Lower leg skin (tissue), 4 donors: ENCODE results near the gene NPB. TPM values are rescaled to one million over a fixed set of nuclear protein-coding genes. Genes with fewer than 3 reads are reported as not detected.

Source experiments
- DNase-seq, 2 donors: peaks; one replicate each; pipeline ENCODE4 v3.0.0-alpha.2; 2019; ENCODE audit warnings: low spot score in 2 of 2
- H3K4me3 ChIP-seq: fragments of 200-600 bp; sonication (generic); 2 replicates; pipeline ENCODE4 v1.5.1; 2017; ENCODE audit warnings: mild to moderate bottlenecking, low read depth; ENCODE audit not compliant: poor library complexity, severe bottlenecking
- POLR2A ChIP-seq, 2 donors: fragments of 450-650 bp; IDR thresholded peaks; one replicate each; pipeline ENCODE4 v1.6.1; 2016 to 2017; ENCODE audit warnings: antibody characterized with exemption in 2 of 2, mild to moderate bottlenecking in 1 of 2, moderate library complexity in 1 of 2
- WGBS, 2 donors: methylation state at CpG; one replicate each; pipeline ENCODE4 v1.1.5; 2018; 5-methylcytosine and 5-hydroxymethylcytosine counted together
- intact Hi-C: fragments of 100-400 bp; cut with DNase I; formaldehyde crosslinking; loops from one replicate; pipeline ENCODE4 v1.15.0; 2023; ENCODE audit warnings: low total_unique reads
- total RNA-seq, 4 donors: library from RNA; depleted of rRNA; stranded (reverse); fragments of >200 nt; gene quantifications; one replicate each; pipeline ENCODE4 v1.1.0, GENCODE V29; 2016
- TF ChIP-seq, protein P1 (sequence below), 3 donors: fragments of 450-650 bp; IDR thresholded peaks; one replicate each; pipeline ENCODE4 v1.5.1; 2016; ENCODE audit warnings: antibody characterized with exemption in 3 of 3, mild to moderate bottlenecking in 3 of 3, moderate library complexity in 2 of 3

Gene NPB
- total RNA-seq, 4 donors from 2014 or later, result 0.71 to 3.3 (median 2.0) TPM; not detected in 1

DNA sequence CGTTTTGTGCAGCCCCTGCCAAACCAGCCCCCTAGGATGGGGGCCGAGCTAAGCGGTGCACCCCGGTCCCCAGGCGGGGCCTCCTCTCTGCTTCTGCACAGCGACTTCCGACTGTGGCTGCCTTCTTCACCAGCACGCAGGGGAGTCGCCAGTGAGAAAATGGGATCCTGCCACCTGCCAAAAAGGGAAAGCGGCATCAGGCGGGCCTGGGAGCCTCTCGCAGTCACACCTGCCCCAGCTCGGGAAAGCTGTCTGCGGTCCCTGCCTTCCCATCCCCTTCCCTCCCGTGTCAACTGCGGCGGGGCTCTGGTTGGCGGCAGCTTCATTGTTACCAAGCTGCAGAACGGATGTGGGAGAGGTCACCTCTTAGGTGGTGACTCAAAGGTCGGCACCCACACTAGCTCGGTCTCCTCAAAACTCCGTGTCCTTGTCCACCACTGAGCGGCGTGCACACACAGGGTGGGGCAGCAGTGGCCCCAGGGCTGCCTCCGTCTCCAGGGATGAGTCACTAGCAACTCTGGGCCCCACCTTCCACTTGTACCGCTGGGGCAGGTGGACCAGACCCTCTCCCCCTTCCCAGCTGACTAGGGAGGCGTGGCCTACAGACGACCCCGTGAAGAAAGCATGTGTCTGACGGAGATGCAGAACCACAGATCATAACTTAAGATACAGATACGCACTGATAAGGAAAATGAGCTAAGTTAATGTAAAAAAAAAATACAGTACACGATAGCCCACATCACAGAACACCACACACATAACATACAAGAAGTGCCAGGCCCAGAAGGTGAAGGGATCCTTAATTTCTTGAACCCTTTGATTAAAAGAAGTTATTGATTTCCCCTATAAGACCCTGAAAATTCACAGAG lies 10.6 kb downstream of the NPB start:
- intact Hi-C loops, result no loop called here

DNA sequence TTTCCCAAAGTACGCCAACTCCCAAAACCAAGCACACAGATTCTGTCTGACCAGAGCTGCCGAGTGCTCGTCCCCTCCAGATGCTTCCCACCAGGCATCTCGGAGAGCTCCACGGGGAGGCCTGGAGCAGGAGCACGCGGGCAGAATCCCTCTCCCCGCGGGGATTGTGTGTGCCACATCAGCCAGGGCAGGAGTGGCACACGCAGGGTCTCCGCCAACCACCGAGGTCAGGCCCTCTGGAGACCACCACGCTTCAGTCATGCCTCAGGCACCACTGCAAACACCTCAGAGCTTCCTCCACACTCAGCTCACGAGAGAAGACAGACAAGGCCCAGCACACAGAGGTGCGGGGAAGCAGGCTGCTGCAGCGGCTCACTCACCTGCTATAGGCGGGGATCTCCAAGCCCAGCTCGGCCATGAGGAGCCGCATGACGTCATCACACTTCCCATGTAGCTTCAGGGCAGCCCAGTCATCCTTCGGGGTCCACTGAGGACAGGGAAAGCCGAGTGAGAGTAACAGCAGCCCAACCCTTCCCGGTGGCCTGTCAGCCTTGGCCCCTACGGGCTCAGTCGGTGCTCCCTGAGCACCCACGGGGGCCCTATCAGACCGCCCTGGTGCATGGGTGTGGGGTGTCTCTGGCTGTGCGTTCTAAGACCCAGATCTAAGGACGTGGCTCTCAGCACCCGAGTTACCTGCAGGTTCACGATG lies 11.5 kb downstream of the NPB start:
- intact Hi-C loops, result no loop called here
- TF ChIP-seq, protein P1, sequence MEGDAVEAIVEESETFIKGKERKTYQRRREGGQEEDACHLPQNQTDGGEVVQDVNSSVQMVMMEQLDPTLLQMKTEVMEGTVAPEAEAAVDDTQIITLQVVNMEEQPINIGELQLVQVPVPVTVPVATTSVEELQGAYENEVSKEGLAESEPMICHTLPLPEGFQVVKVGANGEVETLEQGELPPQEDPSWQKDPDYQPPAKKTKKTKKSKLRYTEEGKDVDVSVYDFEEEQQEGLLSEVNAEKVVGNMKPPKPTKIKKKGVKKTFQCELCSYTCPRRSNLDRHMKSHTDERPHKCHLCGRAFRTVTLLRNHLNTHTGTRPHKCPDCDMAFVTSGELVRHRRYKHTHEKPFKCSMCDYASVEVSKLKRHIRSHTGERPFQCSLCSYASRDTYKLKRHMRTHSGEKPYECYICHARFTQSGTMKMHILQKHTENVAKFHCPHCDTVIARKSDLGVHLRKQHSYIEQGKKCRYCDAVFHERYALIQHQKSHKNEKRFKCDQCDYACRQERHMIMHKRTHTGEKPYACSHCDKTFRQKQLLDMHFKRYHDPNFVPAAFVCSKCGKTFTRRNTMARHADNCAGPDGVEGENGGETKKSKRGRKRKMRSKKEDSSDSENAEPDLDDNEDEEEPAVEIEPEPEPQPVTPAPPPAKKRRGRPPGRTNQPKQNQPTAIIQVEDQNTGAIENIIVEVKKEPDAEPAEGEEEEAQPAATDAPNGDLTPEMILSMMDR (IDR thresholded peaks at IDR 0.05), result no peak
- TF ChIP-seq POLR2A (IDR thresholded peaks at IDR 0.05), result no peak
- DNase-seq, result no peak
- no peak overlapping the region for H3K4me3 ChIP-seq
- WGBS, 2 donors, result 94 to 96% methylated on average over 29 to 30 of the region's 31 CpGs

More for the DNA sequence above, 10.6 kb downstream of the NPB start:
- DNase-seq, result no peak
- no peak overlapping the region for H3K4me3 ChIP-seq
- 78% methylated on average over 27 to 30 of the region's 32 CpGs for WGBS, 2 donors
- TF ChIP-seq POLR2A (IDR thresholded peaks at IDR 0.05), result no peak
- TF ChIP-seq, protein P1 (IDR thresholded peaks at IDR 0.05), result no peak

DNA sequence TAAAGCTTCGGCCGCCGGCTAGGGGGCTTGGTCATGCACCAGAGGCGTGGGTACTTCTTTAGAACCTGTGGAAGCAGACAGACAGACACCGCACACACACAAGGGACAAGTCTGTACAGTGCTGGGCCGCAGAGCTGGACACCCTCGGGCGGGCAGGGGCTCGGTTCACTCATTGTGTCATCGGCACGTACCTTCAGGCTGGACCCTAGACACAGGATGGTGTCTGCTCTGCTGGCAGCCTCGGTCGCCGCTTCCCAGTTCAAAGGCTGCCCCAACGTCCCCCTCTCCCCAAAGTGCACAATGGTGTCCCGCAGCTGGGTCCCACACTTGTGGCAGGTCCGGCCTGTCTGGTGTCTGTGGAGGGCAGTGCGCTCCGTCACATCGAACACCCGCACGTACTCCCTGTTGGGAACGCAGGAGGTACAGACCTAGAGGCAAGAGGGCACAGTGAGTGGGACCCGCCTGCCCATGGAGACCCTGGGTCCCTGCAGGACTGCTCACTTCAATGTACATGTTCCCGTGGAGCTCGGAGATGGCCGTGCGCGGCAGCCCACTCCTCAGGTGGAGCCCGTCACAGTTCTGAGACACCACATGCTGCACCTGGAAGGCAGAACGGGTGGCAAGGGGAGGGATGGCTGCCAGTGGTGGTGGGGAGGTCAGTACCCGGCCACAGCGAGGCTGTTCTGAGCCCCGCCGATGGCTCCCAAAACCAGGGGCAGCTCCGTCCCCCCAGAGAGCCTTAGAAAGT lies 12.2 kb downstream of the NPB start:
- DNase-seq, result no peak

DNA sequence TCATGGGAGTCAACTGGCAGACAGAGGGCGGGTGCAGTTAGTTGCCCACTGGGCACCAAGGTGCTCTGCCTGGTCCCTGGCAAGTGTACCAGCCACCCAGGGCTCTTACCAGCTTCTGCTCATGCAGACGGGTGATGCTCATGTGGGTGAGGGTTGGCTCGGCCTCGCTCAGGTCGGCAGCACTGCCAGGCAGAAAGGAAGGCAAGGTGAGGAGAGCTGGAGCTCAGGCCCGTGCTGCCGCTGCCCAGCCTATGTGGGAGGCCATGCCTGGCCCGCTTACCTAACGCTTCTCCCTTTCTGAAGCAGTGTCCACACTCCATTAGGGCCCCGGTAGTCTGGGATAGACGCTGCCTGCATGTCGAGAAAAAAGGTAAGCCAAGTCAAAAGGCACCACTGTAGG lies 13.3 kb downstream of the NPB start:
- 92 to 93% methylated on average over 12 of the region's 12 CpGs for WGBS, 2 donors
- H3K4me3 ChIP-seq, result no peak overlapping the region
- intact Hi-C loops, result no loop called here
- DNase-seq, result no peak
- no peak for TF ChIP-seq POLR2A (IDR thresholded peaks at IDR 0.05)
- TF ChIP-seq, protein P1 (IDR thresholded peaks at IDR 0.05), result no peak

More for the DNA sequence above, 12.2 kb downstream of the NPB start:
- TF ChIP-seq POLR2A (IDR thresholded peaks at IDR 0.05), result no peak
- TF ChIP-seq, protein P1 (IDR thresholded peaks at IDR 0.05), result no peak
- no peak overlapping the region for H3K4me3 ChIP-seq
- intact Hi-C loops, result no loop called here
- 96 to 97% methylated on average over 30 to 36 of the region's 36 CpGs for WGBS, 2 donors

- DNase-seq, result no peak
- WGBS, 2 donors, result 66 to 68% methylated on average over 21 of the region's 21 CpGs
- H3K4me3 ChIP-seq, result no peak overlapping the region
- intact Hi-C loops, result no loop called here
- TF ChIP-seq, protein P1 (IDR thresholded peaks at IDR 0.05), result no peak
- TF ChIP-seq POLR2A (IDR thresholded peaks at IDR 0.05), result no peak
These were observed 14.4 kb downstream of the NPB start for GRCh38 chr17:81916234-81917001.
